Measurements from ENCODE around the gene BRD8. TPM values are rescaled to one million over a fixed set of nuclear protein-coding genes. Genes with fewer than 3 reads are reported as not detected.
"Not testable (repeated sequence)": the region's sequence is repeated elsewhere in the genome, so short reads cannot be mapped to it uniquely, and the experiment has no call there.

Gene BRD8
- total RNA-seq, 2 donors from 2014 or later = 47.1 to 75.5 TPM

GRCh38 chr5:138213161-138214029 is 35.0 kb upstream of the BRD8 start, which contains the start of gene CDC23:
Gene CDC23, minus strand, starts transcription at chr5:138213323. Its CDS starts 11 bp downstream, at chr5:138213312.
- intact Hi-C loops (cut with DNase I) = loop anchor here (10.0 kb wide), 1 partner anchor 121 kb away; the partner anchor contains the start of genes CDC25C and FAM53C
- TF ChIP-seq CTCF (IDR thresholded peaks at IDR 0.05) (peak in 1 of 4 experiments; percentile 10), POLR2A (IDR thresholded peaks at IDR 0.05) (peak; percentile 63), POLR2AphosphoS5 (IDR thresholded peaks at IDR 0.05) (peak; percentile 97)
- no peaks in the 10 kb centered on the region for H3K36me3 ChIP-seq
- WGBS = under 1% methylated on average over 32 of the region's 32 CpGs
- DNase-seq (ENCODE audit: low spot score) = peak; percentile 96
- peaks cover 7% of the 10 kb centered on the region for H3K4me1 ChIP-seq (replicated peaks)
- H3K4me3 ChIP-seq = peak within 1 kb of the TSS; percentile 86 to 95
- H3K27ac ChIP-seq = peak within 1 kb of the TSS; percentile 74 to 75
- no peaks in the 10 kb centered on the region for H3K9me3 ChIP-seq
- H3K27me3 ChIP-seq (replicated peaks; ENCODE audit: insufficient read depth) = no peaks in the 10 kb centered on the region

- Histone ChIP-seq H3K36me3 (no peaks in the 10 kb centered on the region), H3K4me1 (replicated peaks) (peaks cover 7% of the 10 kb centered on the region), H3K4me3 (peak overlapping the region; percentile 86 to 95), H3K9me3 (no peaks in the 10 kb centered on the region), H3K27ac (peak overlapping the region; percentile 74 to 75), H3K27me3 (replicated peaks; ENCODE audit: insufficient read depth) (no peaks in the 10 kb centered on the region)
- WGBS = under 1% methylated on average over 8 of the region's 8 CpGs
- DNase-seq (ENCODE audit: low spot score) = no peak
- intact Hi-C loops (cut with DNase I) = loop anchor here (10.0 kb wide), 1 partner anchor 122 kb away; the partner anchor contains the start of genes CDC25C and FAM53C
- TF ChIP-seq POLR2A (IDR thresholded peaks at IDR 0.05) = no peak
- no peak for TF ChIP-seq POLR2AphosphoS5 (IDR thresholded peaks at IDR 0.05)
- no peak for TF ChIP-seq CTCF (IDR thresholded peaks at IDR 0.05)
These were observed 34.4 kb upstream of the BRD8 start for GRCh38 chr5:138212828-138213160.

- intact Hi-C loops (cut with DNase I) = loop anchor here (10.0 kb wide), 1 partner anchor 124 kb away; the partner anchor contains the start of genes CDC25C and FAM53C
- WGBS = 99% methylated on average over 3 of the region's 3 CpGs
These were observed 32.6 kb upstream of the BRD8 start for GRCh38 chr5:138210985-138211384.

GRCh38 chr5:138193859-138194258 is 15.4 kb upstream of the BRD8 start:
- H3K9me3 ChIP-seq; H3K4me1 ChIP-seq (replicated peaks); intact Hi-C loops (cut with DNase I); H3K4me3 ChIP-seq; H3K27me3 ChIP-seq (replicated peaks; ENCODE audit: insufficient read depth); H3K36me3 ChIP-seq; DNase-seq (ENCODE audit: low spot score); H3K27ac ChIP-seq: not testable (repeated sequence)
- WGBS = 97% methylated on average over 8 of the region's 8 CpGs

More at GRCh38 chr5:138210985-138211384, 32.6 kb upstream of the BRD8 start:
- DNase-seq (ENCODE audit: low spot score) = no peak
- no peaks in the 10 kb centered on the region for H3K9me3 ChIP-seq
- peaks cover 7% of the 10 kb centered on the region for H3K4me1 ChIP-seq (replicated peaks)
- no peaks in the 10 kb centered on the region for H3K27me3 ChIP-seq (replicated peaks; ENCODE audit: insufficient read depth)
- no peak overlapping the region for H3K27ac ChIP-seq
- no peaks in the 10 kb centered on the region for H3K36me3 ChIP-seq
- TF ChIP-seq POLR2AphosphoS5 (IDR thresholded peaks at IDR 0.05) (no peak), CTCF (IDR thresholded peaks at IDR 0.05) (no peak), POLR2A (IDR thresholded peaks at IDR 0.05) (no peak)
- no peak overlapping the region for H3K4me3 ChIP-seq

GRCh38 chr5:138192826-138193225 is 14.4 kb upstream of the BRD8 start:
- no peak overlapping the region for H3K27ac ChIP-seq
- no peak for DNase-seq (ENCODE audit: low spot score)
- H3K27me3 ChIP-seq (replicated peaks; ENCODE audit: insufficient read depth) = no peaks in the 10 kb centered on the region
- H3K36me3 ChIP-seq = no peaks in the 10 kb centered on the region
- 94% methylated on average over 3 of the region's 3 CpGs for WGBS
- H3K4me1 ChIP-seq (replicated peaks) = no peaks in the 10 kb centered on the region
- TF ChIP-seq POLR2AphosphoS5 (IDR thresholded peaks at IDR 0.05) (no peak), POLR2A (IDR thresholded peaks at IDR 0.05) (no peak), CTCF (IDR thresholded peaks at IDR 0.05) (no peak)
- intact Hi-C loops (cut with DNase I) = no loop called here
- H3K9me3 ChIP-seq = no peaks in the 10 kb centered on the region
- H3K4me3 ChIP-seq = no peak overlapping the region

Data from prostate gland (tissue), 2 donors.